SK-N-SH (cell line): ENCODE measurements around the gene MAP6D1. TPM values are rescaled to one million over a fixed set of nuclear protein-coding genes. Genes with fewer than 3 reads are reported as not detected.

Source experiments
- CTCF ChIA-PET: fragments of 300-600, 350-600 bp; formaldehyde crosslinking; extraction: SDS; loops from one replicate; lab custom pipeline; 2021; lab: Yijun Ruan, JAX
- POLR2A ChIA-PET: fragments of 350-600 bp; sonication (Branson Sonifier 250); formaldehyde crosslinking; extraction: SDS; loops from one replicate; lab custom pipeline; 2020; ENCODE audit warnings: antibody characterized with exemption, inconsistent platforms; lab: Yijun Ruan, JAX
- DNase-seq: peaks from one replicate; pipeline ENCODE4 v3.0.0; 2012
- H2AFZ ChIP-seq: fragments of 200-600 bp; sonication (generic); 2 replicates; pipeline ENCODE4 v1.8.1; 2016; ENCODE audit warnings: antibody characterized with exemption, mild to moderate bottlenecking, low read depth
- H3F3A ChIP-seq: fragments of 200-600 bp; sonication (generic); replicated peaks from 2 replicates; pipeline ENCODE3; 2016; ENCODE audit warnings: antibody characterized with exemption, mild to moderate bottlenecking; ENCODE audit not compliant: insufficient read depth
- H3K27ac ChIP-seq, 2 experiments: fragments of 200-500 bp in 1 of 2; fragments of 200-600 bp in 1 of 2; sonication (Bioruptor generic) in 1 of 2; sonication (generic), shearing (Covaris generic) in 1 of 2; 2 replicates each; pipeline versions ENCODE4 v1.5.1 to v1.6.1; 2014 to 2016; ENCODE audit warnings: low read depth in 2 of 2, inconsistent platforms in 1 of 2, low read length in 1 of 2, mild to moderate bottlenecking in 1 of 2, mixed read lengths in 1 of 2
- H3K27me3 ChIP-seq: fragments of 200-600 bp; sonication (generic), shearing (Covaris generic); 2 replicates; pipeline ENCODE4 v1.6.1; 2016; ENCODE audit warnings: mixed run types; ENCODE audit not compliant: insufficient read depth
- H3K36me3 ChIP-seq, 2 experiments: fragments of 200-500 bp in 1 of 2; fragments of 200-600 bp in 1 of 2; sonication (Bioruptor generic) in 1 of 2; sonication (generic) in 1 of 2; replicated peaks in 1 of 2; 2 replicates each; pipeline versions ENCODE3 to v1.5.1; 2014 to 2016; ENCODE audit warnings: low read length in 1 of 2, mild to moderate bottlenecking in 1 of 2; ENCODE audit not compliant: insufficient read depth in 2 of 2, control insufficient read depth in 1 of 2
- H3K4me1 ChIP-seq, 2 experiments: fragments of 200-500 bp in 1 of 2; fragments of 200-600 bp in 1 of 2; sonication (Bioruptor generic) in 1 of 2; sonication (generic), shearing (Covaris generic) in 1 of 2; 2 replicates each; pipeline versions ENCODE4 v1.5.1 to v1.6.1; 2014 to 2016; ENCODE audit warnings: low read depth in 1 of 2, low read length in 1 of 2, mixed run types in 1 of 2; ENCODE audit not compliant: insufficient read depth in 2 of 2, control insufficient read depth in 1 of 2
- H3K4me2 ChIP-seq: fragments of 200-600 bp; sonication (generic), shearing (Covaris generic); 2 replicates; pipeline ENCODE4 v1.6.1; 2017; ENCODE audit warnings: mixed run types
- H3K4me3 ChIP-seq, 2 experiments: fragments of 200-500 bp in 1 of 2; fragments of 200-600 bp in 1 of 2; sonication (Bioruptor generic) in 1 of 2; sonication (generic), shearing (Covaris generic) in 1 of 2; 2 replicates each; pipeline versions ENCODE4 v1.5.1 to v1.8.1; 2014 to 2016; ENCODE audit warnings: low read depth in 2 of 2, inconsistent platforms in 1 of 2, low read length in 1 of 2, mild to moderate bottlenecking in 1 of 2, mixed read lengths in 1 of 2, moderate library complexity in 1 of 2
- H3K79me2 ChIP-seq: fragments of 200-600 bp; sonication (generic); 2 replicates; pipeline ENCODE4 v1.8.1; 2017; ENCODE audit warnings: mild to moderate bottlenecking; ENCODE audit not compliant: insufficient read depth
- H3K9ac ChIP-seq: fragments of 200-600 bp; sonication (generic); 2 replicates; pipeline ENCODE4 v1.6.1; 2017; ENCODE audit warnings: mixed run types
- H3K9me2 ChIP-seq: fragments of 200-600 bp; sonication (generic); 2 replicates; pipeline ENCODE4 v1.6.1; 2017; ENCODE audit warnings: mixed run types
- H3K9me3 ChIP-seq: fragments of 200-600 bp; sonication (generic); 2 replicates; pipeline ENCODE4 v1.6.1; 2017; ENCODE audit warnings: mixed run types, mild to moderate bottlenecking, moderate library complexity
- H4K20me1 ChIP-seq: fragments of 200-600 bp; sonication (generic); 2 replicates; pipeline ENCODE4 v1.6.1; 2017; ENCODE audit warnings: mild to moderate bottlenecking, mixed run types; ENCODE audit not compliant: insufficient read depth
- CHD2 ChIP-seq: fragments of 150-350 bp; IDR thresholded peaks from 2 replicates; pipeline ENCODE4 v1.6.1; 2018; ENCODE audit warnings: low read length; ENCODE audit not compliant: partially characterized antibody
- FOSL2 ChIP-seq: IDR thresholded peaks from 2 replicates; pipeline ENCODE4 v1.4.0; 2012; ENCODE audit warnings: low read depth, mild to moderate bottlenecking, moderate library complexity, borderline replicate concordance
- GABPA ChIP-seq: IDR thresholded peaks from 2 replicates; pipeline ENCODE4 v1.4.0; 2012; ENCODE audit warnings: low read depth, mild to moderate bottlenecking
- GATA2 ChIP-seq: sonication (generic); formaldehyde crosslinking; IDR thresholded peaks from 2 replicates; pipeline ENCODE4 v1.5.0; 2020; ENCODE audit warnings: mild to moderate bottlenecking, missing genetic modification reagents
- IRF3 ChIP-seq: fragments of 150-350 bp; IDR thresholded peaks from 2 replicates; pipeline ENCODE4 v1.6.1; 2016; ENCODE audit warnings: mild to moderate bottlenecking, low read depth, low read length
- NFIC ChIP-seq: IDR thresholded peaks from 2 replicates; pipeline ENCODE4 v1.4.0; 2012; ENCODE audit warnings: borderline replicate concordance
- NRF1 ChIP-seq: IDR thresholded peaks from 2 replicates; pipeline ENCODE4 v1.6.1; 2012; ENCODE audit warnings: low read depth, mild to moderate bottlenecking, low read length
- POLR2AphosphoS5 ChIP-seq: IDR thresholded peaks from 2 replicates; pipeline ENCODE4 v1.6.1; 2012; ENCODE audit warnings: low read depth, low read length
- RAD21 ChIP-seq: IDR thresholded peaks from 2 replicates; pipeline ENCODE4 v1.6.1; 2012; ENCODE audit warnings: mild to moderate bottlenecking, low read length
- RCOR1 ChIP-seq: fragments of 150-350 bp; IDR thresholded peaks from 2 replicates; pipeline ENCODE4 v1.6.1; 2017; ENCODE audit warnings: antibody characterized with exemption, low read length
- SMC3 ChIP-seq: IDR thresholded peaks from 2 replicates; pipeline ENCODE4 v1.6.1; 2012; ENCODE audit warnings: low read depth, low read length, improper control_type of control experiment
- TAF1 ChIP-seq: IDR thresholded peaks from 2 replicates; pipeline ENCODE4 v1.6.1; 2012; ENCODE audit warnings: low read depth, mild to moderate bottlenecking, low read length, moderate library complexity, borderline replicate concordance
- TCF12 ChIP-seq: IDR thresholded peaks from 2 replicates; pipeline ENCODE4 v1.4.0; 2012
- USF1 ChIP-seq: IDR thresholded peaks from 2 replicates; pipeline ENCODE4 v1.4.0; 2012; ENCODE audit warnings: low read depth, borderline replicate concordance
- WGBS: methylation state at CpG from one replicate; pipeline ENCODE4 v1.1.6; 2017; ENCODE audit warnings: low lambda C conversion rate; 5-methylcytosine and 5-hydroxymethylcytosine counted together
- polyA plus RNA-seq, 3 experiments: library from polyadenylated mRNA; depleted of rRNA; stranded (reverse); fragments of >200 nt; gene quantifications; 2 replicates each; pipeline ENCODE4 v1.2.3, GENCODE V29; 2012
- TF ChIP-seq, protein P1 (sequence below): IDR thresholded peaks from 2 replicates; pipeline ENCODE4 v1.4.0; 2012; ENCODE audit warnings: low read depth
- TF ChIP-seq, protein P2 (sequence below): IDR thresholded peaks from 2 replicates; pipeline ENCODE4 v1.6.1; 2012; ENCODE audit warnings: mild to moderate bottlenecking, low read depth, low read length, moderate library complexity
- TF ChIP-seq, protein P3 (sequence below): fragments of 200-600 bp; sonication (generic); IDR thresholded peaks from 2 replicates; pipeline ENCODE4 v1.6.1; 2017; ENCODE audit warnings: antibody characterized with exemption, mild to moderate bottlenecking, moderate library complexity
- TF ChIP-seq, protein P4 (sequence below): fragments of 150-350 bp; IDR thresholded peaks from 2 replicates; pipeline ENCODE4 v1.6.1; 2017; ENCODE audit warnings: antibody characterized with exemption, low read length, low read depth, borderline replicate concordance

Gene MAP6D1
- polyA plus RNA-seq, 1 of the 3 experiments (the other 2 are of a cell fraction): 2.6 TPM

DNA sequence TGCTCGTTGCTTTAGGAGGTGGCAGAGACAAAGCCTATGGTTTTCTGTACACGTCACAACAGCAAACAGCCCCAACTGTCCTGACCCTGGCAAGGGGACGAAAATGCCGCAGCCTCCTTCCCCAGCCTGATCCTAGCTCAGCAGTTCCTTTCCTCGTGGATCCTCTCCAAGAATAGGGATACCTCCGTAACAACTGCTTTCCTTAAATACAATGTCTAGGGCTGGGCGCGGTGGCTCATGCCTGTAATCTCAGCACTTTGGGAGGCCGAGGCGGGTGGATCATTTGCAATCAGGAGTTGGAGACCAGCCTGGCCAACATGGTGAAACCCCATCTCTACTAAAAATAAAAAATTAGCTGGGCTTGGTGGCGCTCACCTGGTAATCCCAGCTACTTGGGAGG, 17.0 kb downstream of the MAP6D1 start:
- H3K36me3 ChIP-seq: peaks cover 38 to 81% of the 10 kb centered on the region in 2 experiments
- TF ChIP-seq GABPA: no peak
- TF ChIP-seq NFIC: no peak
- no peak for TF ChIP-seq GATA2 (CRISPR knock-in tag)
- no peak for TF ChIP-seq FOSL2
- TF ChIP-seq CHD2: no peak
- no peak for TF ChIP-seq SMC3
- TF ChIP-seq TCF12: no peak
- no peak for TF ChIP-seq TAF1
- TF ChIP-seq, protein P1, sequence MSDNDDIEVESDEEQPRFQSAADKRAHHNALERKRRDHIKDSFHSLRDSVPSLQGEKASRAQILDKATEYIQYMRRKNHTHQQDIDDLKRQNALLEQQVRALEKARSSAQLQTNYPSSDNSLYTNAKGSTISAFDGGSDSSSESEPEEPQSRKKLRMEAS: no peak
- TF ChIP-seq NRF1: no peak
- TF ChIP-seq, protein P2, sequence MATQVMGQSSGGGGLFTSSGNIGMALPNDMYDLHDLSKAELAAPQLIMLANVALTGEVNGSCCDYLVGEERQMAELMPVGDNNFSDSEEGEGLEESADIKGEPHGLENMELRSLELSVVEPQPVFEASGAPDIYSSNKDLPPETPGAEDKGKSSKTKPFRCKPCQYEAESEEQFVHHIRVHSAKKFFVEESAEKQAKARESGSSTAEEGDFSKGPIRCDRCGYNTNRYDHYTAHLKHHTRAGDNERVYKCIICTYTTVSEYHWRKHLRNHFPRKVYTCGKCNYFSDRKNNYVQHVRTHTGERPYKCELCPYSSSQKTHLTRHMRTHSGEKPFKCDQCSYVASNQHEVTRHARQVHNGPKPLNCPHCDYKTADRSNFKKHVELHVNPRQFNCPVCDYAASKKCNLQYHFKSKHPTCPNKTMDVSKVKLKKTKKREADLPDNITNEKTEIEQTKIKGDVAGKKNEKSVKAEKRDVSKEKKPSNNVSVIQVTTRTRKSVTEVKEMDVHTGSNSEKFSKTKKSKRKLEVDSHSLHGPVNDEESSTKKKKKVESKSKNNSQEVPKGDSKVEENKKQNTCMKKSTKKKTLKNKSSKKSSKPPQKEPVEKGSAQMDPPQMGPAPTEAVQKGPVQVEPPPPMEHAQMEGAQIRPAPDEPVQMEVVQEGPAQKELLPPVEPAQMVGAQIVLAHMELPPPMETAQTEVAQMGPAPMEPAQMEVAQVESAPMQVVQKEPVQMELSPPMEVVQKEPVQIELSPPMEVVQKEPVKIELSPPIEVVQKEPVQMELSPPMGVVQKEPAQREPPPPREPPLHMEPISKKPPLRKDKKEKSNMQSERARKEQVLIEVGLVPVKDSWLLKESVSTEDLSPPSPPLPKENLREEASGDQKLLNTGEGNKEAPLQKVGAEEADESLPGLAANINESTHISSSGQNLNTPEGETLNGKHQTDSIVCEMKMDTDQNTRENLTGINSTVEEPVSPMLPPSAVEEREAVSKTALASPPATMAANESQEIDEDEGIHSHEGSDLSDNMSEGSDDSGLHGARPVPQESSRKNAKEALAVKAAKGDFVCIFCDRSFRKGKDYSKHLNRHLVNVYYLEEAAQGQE: no peak
- TF ChIP-seq USF1: no peak
- no peak for TF ChIP-seq POLR2AphosphoS5
- TF ChIP-seq, protein P3, sequence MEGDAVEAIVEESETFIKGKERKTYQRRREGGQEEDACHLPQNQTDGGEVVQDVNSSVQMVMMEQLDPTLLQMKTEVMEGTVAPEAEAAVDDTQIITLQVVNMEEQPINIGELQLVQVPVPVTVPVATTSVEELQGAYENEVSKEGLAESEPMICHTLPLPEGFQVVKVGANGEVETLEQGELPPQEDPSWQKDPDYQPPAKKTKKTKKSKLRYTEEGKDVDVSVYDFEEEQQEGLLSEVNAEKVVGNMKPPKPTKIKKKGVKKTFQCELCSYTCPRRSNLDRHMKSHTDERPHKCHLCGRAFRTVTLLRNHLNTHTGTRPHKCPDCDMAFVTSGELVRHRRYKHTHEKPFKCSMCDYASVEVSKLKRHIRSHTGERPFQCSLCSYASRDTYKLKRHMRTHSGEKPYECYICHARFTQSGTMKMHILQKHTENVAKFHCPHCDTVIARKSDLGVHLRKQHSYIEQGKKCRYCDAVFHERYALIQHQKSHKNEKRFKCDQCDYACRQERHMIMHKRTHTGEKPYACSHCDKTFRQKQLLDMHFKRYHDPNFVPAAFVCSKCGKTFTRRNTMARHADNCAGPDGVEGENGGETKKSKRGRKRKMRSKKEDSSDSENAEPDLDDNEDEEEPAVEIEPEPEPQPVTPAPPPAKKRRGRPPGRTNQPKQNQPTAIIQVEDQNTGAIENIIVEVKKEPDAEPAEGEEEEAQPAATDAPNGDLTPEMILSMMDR: no peak
- TF ChIP-seq IRF3: no peak
- no peak for TF ChIP-seq RCOR1
- TF ChIP-seq, protein P4, sequence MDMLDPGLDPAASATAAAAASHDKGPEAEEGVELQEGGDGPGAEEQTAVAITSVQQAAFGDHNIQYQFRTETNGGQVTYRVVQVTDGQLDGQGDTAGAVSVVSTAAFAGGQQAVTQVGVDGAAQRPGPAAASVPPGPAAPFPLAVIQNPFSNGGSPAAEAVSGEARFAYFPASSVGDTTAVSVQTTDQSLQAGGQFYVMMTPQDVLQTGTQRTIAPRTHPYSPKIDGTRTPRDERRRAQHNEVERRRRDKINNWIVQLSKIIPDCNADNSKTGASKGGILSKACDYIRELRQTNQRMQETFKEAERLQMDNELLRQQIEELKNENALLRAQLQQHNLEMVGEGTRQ: no peak
- no peak for TF ChIP-seq RAD21
- 95% methylated on average over 11 of the region's 11 CpGs for WGBS
- H3K79me2 ChIP-seq: no peaks in the 10 kb centered on the region
- H3K4me2 ChIP-seq: no peak overlapping the region
- no peak for DNase-seq
- no peaks in the 10 kb centered on the region for H3K4me1 ChIP-seq
- no peak overlapping the region for H3K9ac ChIP-seq
- no peaks in the 10 kb centered on the region for H3K27me3 ChIP-seq
- H3K9me2 ChIP-seq: no peaks in the 10 kb centered on the region
- CTCF ChIA-PET: interaction anchor here (0.5 kb wide), 1 partner anchor 338 kb away, joined by 4 read pairs; no protein-coding TSS in a partner anchor
- H3F3A ChIP-seq: no peaks in the 10 kb centered on the region
- H4K20me1 ChIP-seq: no peaks in the 10 kb centered on the region
- H3K27ac ChIP-seq: no peak overlapping the region
- POLR2A ChIA-PET: no interaction called here
- H3K4me3 ChIP-seq: no peak overlapping the region
- no peak overlapping the region for H2AFZ ChIP-seq
- H3K9me3 ChIP-seq: no peaks in the 10 kb centered on the region
